GM19328 (cell line): ENCODE data around the gene INSRR.

Experiments
- ATAC-seq: cut with Tn5 transposase; IDR thresholded peaks from one replicate; pipeline ENCODE4 v1.9.1; 2021; ENCODE audit warnings: mild to moderate bottlenecking, moderate library complexity; ENCODE audit not compliant: unreplicated experiment

Gene INSRR

DNA sequence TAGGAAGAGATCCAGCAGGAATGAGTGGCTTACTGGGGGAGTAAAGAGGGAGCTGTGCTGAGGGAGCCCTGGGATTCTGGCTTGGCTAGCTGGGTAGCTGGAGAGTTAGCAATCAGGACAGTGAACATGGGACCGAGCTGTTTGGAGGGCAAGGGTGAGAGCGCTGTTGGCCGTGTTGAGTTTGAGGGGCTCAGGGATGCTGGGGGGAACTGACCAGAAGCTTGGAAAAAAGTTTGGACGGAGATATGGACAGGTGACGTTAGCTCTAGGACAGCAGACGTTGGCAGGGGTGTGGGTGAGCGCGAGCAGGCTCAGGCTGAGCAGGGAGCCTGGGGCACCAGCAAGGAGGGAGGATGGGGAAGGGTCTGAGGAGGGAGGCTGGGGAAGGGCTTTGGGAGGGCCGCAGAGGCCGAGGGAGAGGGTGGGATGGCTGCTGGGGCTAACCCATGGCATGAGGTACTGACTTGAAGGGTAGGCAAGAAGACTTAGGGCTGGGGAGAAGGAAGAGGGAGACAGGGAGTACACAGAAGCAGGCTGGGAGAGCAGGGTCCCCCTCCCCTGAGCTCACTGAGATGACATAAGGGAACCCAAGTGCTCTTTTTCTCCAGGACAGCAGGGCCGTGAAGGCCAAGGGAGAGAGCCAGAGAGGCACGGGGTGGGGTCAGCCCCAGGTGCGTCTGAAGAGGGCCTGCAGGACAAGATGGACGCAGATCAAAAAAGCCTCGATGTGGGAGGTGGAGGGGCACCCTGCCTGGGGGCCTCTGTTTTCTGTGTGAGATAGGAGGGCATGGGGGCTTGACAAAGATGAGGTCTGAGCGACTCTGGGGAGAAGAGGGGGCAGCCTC lies 50.5 kb downstream of the INSRR start:
- ATAC-seq = no peak

DNA sequence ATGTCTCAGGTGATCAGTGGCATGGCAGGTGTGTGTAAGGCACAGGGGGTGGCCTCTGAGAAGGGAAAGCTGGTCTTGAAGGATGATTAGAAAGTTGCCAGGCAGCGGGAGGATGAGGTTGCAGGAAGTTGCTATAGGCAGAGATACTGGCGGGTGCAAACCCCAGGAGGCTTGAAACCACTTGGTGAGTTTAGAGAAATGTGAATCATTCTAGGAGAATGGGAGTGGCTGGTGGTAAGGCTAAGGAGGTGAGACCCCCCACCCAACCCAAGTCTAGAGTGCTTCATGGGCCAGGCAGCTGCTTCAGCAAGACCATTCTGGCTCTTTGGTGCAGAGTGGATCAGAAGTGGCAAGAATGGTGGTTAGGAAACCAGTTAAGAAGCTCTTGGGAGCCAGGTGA lies 51.3 kb downstream of the INSRR start:
- no peak for ATAC-seq

DNA sequence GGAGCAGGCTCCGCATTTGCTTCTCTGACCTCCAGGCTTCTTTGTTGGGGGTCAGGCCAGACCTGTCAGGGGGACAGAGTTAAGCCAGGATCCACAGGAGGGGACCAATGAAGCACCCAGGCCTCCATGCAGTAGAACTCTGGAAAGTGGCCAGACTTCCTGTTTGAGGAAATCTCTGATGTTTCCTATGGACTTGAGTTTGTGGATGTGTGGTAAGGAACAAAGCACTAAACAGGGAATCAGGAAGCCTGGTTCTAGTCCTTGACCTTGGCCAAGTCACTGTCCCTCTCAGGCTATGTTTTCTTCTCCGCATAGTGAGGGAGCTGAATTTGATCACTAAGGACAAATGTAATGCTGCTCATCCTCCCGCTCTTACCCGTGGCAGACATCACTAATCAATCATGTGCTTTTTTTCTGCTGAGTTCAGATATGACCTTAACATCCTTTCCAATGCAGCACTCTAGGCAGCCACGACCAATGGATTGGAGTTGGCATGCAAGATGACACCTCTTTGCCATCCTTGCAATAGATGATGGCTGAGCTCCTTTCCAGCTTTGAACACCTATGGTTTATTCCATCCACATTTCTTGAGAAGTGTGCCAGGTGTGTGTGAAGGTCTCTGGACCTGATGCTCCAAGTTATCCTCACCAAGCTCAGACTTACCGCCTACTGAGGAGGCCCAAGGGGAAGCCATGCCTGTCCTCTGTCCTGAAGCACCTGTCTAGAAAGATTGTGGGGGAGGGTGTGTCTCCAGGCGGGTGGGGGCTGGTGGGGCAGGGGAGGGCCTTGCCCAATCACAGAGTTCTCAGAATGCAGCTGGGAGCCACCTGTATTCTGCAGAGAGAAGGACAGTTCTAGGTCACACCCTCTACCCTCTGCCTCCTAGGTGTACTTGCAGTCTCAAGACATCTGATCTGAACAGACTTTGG lies 52.1 kb downstream of the INSRR start:
- no peak for ATAC-seq

DNA sequence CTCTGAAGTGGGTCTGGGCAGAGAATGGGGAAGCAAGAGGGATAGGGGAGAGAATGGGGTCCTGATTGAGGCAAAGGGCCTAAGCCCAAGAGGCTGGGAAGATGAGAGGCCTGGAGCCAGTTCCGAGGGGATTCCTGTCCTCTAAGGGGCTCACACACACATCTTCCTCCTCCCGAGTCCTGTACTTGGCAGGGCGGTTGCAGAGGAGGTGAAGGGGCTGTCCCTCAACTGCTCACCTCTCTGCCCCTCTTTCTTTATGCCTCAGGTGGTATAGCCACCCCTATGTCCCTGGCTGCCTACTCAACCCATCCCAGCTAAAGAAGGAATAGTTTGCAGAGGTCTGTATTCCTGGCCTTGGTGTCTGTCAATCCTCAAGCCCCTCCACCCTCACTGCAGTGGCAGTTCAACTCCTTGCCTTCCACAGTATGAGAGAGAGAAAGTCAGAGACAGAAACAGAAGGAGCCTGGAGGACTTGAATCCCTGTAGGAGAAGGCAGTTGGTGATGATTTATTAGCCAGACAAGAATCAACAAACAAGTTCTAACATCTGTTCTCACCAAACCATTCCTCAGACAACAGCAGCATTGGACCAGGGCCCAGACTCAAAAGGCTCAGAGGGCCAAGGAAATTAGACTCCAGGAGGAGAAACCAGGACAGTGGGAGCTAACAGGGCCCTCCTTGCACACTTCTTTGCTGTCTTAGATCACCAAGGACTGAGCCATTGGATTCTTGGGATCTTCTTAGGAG lies 53.0 kb downstream of the INSRR start:
- ATAC-seq = no peak

GRCh38 chr1:156804572-156805243 lies 54.2 kb downstream of the INSRR start:
- no peak for ATAC-seq

DNA sequence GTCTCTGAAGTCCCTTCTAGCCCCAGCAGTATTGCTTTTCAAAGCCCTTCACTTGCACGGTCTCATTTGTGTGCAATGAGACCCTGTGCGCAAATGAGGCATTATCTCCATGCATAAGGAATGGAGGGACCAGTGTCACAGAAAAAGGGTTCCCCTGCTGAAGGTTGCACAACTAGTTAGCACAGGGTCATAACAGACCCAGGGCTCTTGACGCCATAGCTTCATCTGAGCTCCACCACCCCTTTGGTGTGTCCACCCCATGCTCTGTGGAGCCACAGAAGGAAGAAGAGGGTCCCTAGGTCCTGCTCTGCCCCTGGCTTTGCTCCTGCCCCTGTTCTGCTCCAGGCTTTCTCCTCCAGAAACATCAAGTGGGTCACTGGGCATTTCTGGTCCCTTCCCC lies 54.9 kb downstream of the INSRR start:
- no peak for ATAC-seq

GRCh38 chr1:156803086-156803851 lies 55.6 kb downstream of the INSRR start:
- no peak for ATAC-seq

DNA sequence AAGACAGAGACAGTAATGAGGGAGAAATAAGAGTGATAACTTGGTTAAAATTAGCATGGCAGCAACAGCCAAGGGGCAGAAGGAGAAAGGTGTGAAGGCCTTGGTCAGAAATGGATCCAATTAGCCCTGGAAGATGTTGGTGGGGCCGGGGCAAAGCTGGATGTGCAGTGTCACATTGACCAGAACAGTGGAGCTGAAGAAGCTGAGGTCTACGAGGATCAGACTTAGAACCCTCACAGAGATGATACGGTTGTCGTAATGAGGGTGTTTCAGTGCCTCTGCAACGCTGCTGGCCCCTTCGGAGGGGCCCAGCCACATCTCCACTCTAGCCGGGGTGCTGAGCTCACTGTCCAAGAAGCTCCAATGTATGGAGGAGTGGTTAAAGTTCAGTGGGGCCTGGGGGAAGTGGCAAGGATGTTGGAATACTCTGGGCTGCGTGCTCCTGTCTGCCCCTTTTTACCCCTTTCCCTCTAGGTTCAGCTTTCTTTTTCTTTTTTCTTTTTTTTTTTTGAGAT lies 56.4 kb downstream of the INSRR start:
- no peak for ATAC-seq

GRCh38 chr1:156801409-156802121 lies 57.4 kb downstream of the INSRR start:
- ATAC-seq = no peak

- no peak for ATAC-seq
Observed at GRCh38 chr1:156797212-156797871, 61.6 kb downstream of the INSRR start.

DNA sequence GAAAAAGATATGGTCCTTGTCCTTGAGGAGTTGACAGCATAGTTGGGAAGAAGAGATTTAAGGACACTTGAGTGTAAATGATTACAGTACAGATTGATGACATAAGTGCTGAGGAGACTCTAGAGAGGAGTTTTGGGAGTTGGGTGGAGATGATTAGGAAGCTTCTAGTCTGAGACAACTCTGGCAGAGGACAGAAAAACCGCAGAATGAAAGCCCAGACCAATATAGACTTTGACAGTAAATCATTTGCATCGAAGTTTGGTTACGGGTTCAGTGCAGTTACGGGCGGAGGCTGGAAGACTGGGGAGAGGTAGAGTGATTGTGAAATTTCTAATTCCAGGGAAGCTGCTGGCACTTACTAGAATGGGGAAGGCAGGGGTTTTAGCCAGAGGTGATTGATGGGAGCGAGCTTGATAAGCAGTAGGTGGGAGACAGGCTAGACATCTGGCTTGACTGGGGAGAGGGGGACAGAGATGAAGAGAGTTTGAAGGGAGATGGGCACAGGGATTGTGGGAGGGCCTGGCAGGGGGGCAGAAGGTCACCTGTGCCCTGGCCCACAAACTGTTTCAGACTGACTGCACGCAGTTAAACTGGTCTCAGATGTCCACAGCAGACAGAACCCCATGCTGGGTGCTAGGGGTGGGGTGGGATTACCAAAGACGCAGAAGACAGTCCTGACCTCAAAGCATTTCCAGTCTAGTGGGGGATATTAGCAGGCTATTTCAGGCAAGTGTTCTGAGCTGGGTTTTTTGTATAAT lies 62.4 kb downstream of the INSRR start:
- no peak for ATAC-seq

DNA sequence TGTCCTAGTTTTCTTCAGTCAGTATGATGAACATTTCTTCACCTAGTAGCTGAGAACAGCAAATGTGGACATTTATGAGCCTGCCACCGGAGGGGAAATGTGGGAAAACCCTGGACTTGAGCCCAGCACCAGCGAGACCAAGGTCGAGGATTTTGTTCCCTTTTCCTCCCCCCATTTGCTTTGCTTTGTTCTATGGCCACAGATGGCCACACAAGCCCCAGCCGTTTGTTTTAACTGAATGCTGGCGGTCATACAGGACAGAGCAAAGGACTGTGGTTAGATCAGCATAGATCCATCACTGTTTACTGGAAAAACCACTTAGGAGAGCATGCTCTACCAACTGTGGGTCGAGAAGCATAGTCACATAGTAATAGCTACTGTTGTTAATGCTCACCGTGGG lies 63.1 kb downstream of the INSRR start:
- no peak for ATAC-seq

- ATAC-seq = no peak
Observed at GRCh38 chr1:156795374-156795733, 63.6 kb downstream of the INSRR start.

DNA sequence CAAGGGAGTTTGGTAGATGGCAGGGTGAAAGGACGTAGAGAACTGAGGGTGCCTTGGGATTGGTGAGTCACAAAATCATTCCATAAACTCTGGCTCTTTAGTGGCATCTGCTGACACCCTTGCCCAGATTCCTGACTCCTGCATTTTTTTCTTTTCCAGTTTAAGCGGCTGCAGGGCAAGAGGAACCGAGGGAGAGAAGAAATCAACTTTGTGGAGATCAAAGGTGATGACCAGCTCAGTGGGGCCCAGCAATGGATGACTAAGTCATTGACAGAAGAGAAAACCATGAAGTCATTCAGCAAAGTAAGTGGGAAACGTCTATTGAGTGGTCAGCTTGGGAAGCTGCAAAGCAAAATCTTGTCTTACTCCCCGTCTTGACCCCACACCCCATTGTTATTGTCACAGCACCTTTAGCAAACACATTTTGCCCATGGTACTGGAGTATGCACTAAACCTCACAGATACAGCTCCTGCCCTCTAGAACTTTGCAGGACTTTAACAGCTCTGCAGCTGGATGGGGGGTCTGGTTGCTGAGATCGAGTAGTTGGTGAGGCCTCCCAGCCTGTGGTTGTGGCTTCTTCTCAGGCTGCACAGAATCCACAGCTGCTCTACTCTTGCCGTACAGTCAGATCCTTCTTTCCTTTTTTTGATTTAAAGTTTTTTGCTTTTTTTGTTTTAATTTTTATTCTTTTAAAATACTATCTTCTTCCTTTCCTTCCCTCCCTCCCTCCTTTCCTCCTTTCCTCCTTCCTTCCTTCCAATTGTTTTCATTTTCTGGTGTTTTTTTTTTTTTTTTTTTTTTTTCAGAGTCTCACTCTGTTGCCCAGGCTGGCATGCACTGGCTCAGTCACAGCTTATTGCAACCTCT lies 64.2 kb downstream of the INSRR start:
- ATAC-seq = no peak
